Liver (tissue), 9 donors: ENCODE data around the gene ASXL2. TPM values are rescaled to one million over a fixed set of nuclear protein-coding genes. Genes with fewer than 3 reads are reported as not detected.

Experiments used
- DNase-seq: peaks from one replicate; pipeline ENCODE4 v3.0.0-alpha.2; 2017; ENCODE audit warnings: low spot score
- H3K27ac ChIP-seq, 2 donors: one replicate each; pipeline ENCODE4 v1.7.0; 2013; ENCODE audit warnings: inconsistent platforms in 2 of 2, low read length in 2 of 2, control low read depth in 1 of 2, low read depth in 1 of 2, mild to moderate bottlenecking in 1 of 2
- H3K27me3 ChIP-seq, 4 donors: one replicate each; pipeline versions ENCODE4 v1.6.1 to v1.7.0; 2013; ENCODE audit warnings: low read length in 3 of 4, inconsistent platforms in 1 of 4, mild to moderate bottlenecking in 1 of 4, moderate library complexity in 1 of 4; ENCODE audit not compliant: control insufficient read depth in 4 of 4, insufficient read depth in 4 of 4
- H3K36me3 ChIP-seq, 4 donors: one replicate each; pipeline versions ENCODE4 v1.6.1 to v1.7.0; 2013; ENCODE audit warnings: low read length in 3 of 4, mild to moderate bottlenecking in 3 of 4, low read depth in 1 of 4, moderate library complexity in 1 of 4; ENCODE audit not compliant: control insufficient read depth in 4 of 4, insufficient read depth in 3 of 4
- H3K4me1 ChIP-seq, 4 donors: one replicate each; pipeline versions ENCODE4 v1.6.1 to v1.7.0; 2013; ENCODE audit warnings: low read length in 3 of 4, mild to moderate bottlenecking in 3 of 4, moderate library complexity in 1 of 4; ENCODE audit not compliant: control insufficient read depth in 4 of 4, insufficient read depth in 4 of 4
- H3K4me3 ChIP-seq, 3 donors: one replicate each; pipeline versions ENCODE4 v1.6.1 to v1.7.0; 2013; ENCODE audit warnings: low read length in 3 of 3, control low read depth in 1 of 3, low read depth in 1 of 3, mild to moderate bottlenecking in 1 of 3
- H3K9ac ChIP-seq, 2 donors: one replicate each; pipeline ENCODE4 v1.7.0; 2013; ENCODE audit warnings: low read length in 2 of 2, mild to moderate bottlenecking in 2 of 2, moderate library complexity in 2 of 2, control low read depth in 1 of 2, low read depth in 1 of 2
- H3K9me3 ChIP-seq, 4 donors: one replicate each; pipeline versions ENCODE4 v1.6.1 to v1.7.0; 2013; ENCODE audit warnings: low read length in 3 of 4; ENCODE audit not compliant: control insufficient read depth in 4 of 4
- HNF4A ChIP-seq, 2 donors: conservative IDR thresholded peaks; 2 replicates each; pipeline ENCODE4 v1.6.1; 2016; ENCODE audit warnings: antibody characterized with exemption in 2 of 2, mild to moderate bottlenecking in 2 of 2
- JUND ChIP-seq, 2 donors: IDR thresholded peaks; 2 replicates each; pipeline ENCODE4 v1.6.1; 2016; ENCODE audit warnings: antibody characterized with exemption in 2 of 2
- MAX ChIP-seq: IDR thresholded peaks from 2 replicates; pipeline ENCODE4 v1.6.1; 2016; ENCODE audit warnings: antibody characterized with exemption
- RXRA ChIP-seq, 2 donors: IDR thresholded peaks; 2 replicates each; pipeline ENCODE4 v1.6.1; 2017 to 2018; ENCODE audit warnings: antibody characterized with exemption in 2 of 2, mild to moderate bottlenecking in 1 of 2
- TAF1 ChIP-seq: conservative IDR thresholded peaks from 2 replicates; pipeline ENCODE4 v1.6.1; 2016; ENCODE audit warnings: antibody characterized with exemption, mild to moderate bottlenecking
- YY1 ChIP-seq: IDR thresholded peaks from 2 replicates; pipeline ENCODE4 v1.6.1; 2016; ENCODE audit warnings: antibody characterized with exemption, mild to moderate bottlenecking
- ZBTB33 ChIP-seq: IDR thresholded peaks from 2 replicates; pipeline ENCODE4 v1.6.1; 2016; ENCODE audit warnings: antibody characterized with exemption
- WGBS: extraction: QIAGEN DNeasy Blood & Tissue Kit; methylation state at CpG from one replicate; pipeline ENCODE4 v1.1.7; 2013; 5-methylcytosine and 5-hydroxymethylcytosine counted together
- polyA plus RNA-seq, 2 donors: library from polyadenylated mRNA; stranded (reverse) in 1 of 2; unstranded in 1 of 2; fragments of 200-250 nt in 1 of 2; fragments of >200 nt in 1 of 2; fragmentation: Nextera tagmentation in 1 of 2; extraction: Ambion mirVana in 1 of 2; gene quantifications; one replicate each; pipeline versions ENCODE4 v1.2.1 to v1.2.3, GENCODE V29; 2013 to 2015
- total RNA-seq, 2 donors: library from RNA; depleted of rRNA; stranded (reverse); fragments of >200 nt; gene quantifications; one replicate each; pipeline ENCODE4 v1.2.3, GENCODE V29; 2014
- TF ChIP-seq, protein P1 (sequence below): fragments of 150-350 bp; IDR thresholded peaks from 2 replicates; pipeline ENCODE4 v1.5.1; 2017; ENCODE audit warnings: improper control_type of control experiment, low read depth, low read length; ENCODE audit not compliant: missing input control
- donor health status: healthy.
- donor health status: healthy.
- donor health status: healthy.
- donor health status: healthy.
- donor health status: healthy.

The ASXL2 gene
- total and polyA plus RNA-seq, 4 donors, result 2.4 to 7.3 (median 4.4) TPM

- no peak for TF ChIP-seq ZBTB33
- TF ChIP-seq TAF1, result no peak
These were observed 54.1 kb downstream of the ASXL2 start (continued) for GRCh38 chr2:25824216-25824615.

- WGBS, result 27% methylated on average over 30 of the region's 30 CpGs
- Histone ChIP-seq H3K4me1 (peaks cover 4 to 54% (median 36%) of the 10 kb centered on the region in 4 donors), H3K36me3 (no peaks in the 10 kb centered on the region), H3K9me3 (no peaks in the 10 kb centered on the region), H3K27ac (peak overlapping the region; percentile 56 to 69), H3K9ac (peak overlapping the region; percentile 30 to 38), H3K4me3 (peak overlapping the region; percentile 43 to 67 (median 61)), H3K27me3 (no peaks in the 10 kb centered on the region)
- DNase-seq, result peak; percentile 71
- TF ChIP-seq YY1 (peak; percentile 89), HNF4A (conservative IDR thresholded peaks at IDR 0.05) (peak in 1 of 2 donors; percentile 15), MAX (no peak), ZBTB33 (peak; percentile 26), RXRA (IDR thresholded peaks at IDR 0.05) (peak in 1 of 2 donors; percentile 23), TAF1 (no peak)
These were observed 55.8 kb downstream of the ASXL2 start for GRCh38 chr2:25822190-25823117.

GRCh38 chr2:25821225-25822056, 56.8 kb downstream of the ASXL2 start:
- Histone ChIP-seq H3K4me3 (peak overlapping the region in 1 of 3 donors; percentile 61), H3K9ac (peak overlapping the region in 1 of 2 donors; percentile 27), H3K27me3 (no peaks in the 10 kb centered on the region), H3K27ac (peak overlapping the region; percentile 2 to 69), H3K4me1 (peaks cover 6 to 54% (median 36%) of the 10 kb centered on the region in 4 donors), H3K9me3 (no peaks in the 10 kb centered on the region), H3K36me3 (no peaks in the 10 kb centered on the region)
- DNase-seq, result no peak
- TF ChIP-seq, protein P1, sequence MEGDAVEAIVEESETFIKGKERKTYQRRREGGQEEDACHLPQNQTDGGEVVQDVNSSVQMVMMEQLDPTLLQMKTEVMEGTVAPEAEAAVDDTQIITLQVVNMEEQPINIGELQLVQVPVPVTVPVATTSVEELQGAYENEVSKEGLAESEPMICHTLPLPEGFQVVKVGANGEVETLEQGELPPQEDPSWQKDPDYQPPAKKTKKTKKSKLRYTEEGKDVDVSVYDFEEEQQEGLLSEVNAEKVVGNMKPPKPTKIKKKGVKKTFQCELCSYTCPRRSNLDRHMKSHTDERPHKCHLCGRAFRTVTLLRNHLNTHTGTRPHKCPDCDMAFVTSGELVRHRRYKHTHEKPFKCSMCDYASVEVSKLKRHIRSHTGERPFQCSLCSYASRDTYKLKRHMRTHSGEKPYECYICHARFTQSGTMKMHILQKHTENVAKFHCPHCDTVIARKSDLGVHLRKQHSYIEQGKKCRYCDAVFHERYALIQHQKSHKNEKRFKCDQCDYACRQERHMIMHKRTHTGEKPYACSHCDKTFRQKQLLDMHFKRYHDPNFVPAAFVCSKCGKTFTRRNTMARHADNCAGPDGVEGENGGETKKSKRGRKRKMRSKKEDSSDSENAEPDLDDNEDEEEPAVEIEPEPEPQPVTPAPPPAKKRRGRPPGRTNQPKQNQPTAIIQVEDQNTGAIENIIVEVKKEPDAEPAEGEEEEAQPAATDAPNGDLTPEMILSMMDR, result no peak
- no peak for TF ChIP-seq JUND (IDR thresholded peaks at IDR 0.05)
- 80% methylated on average over 9 of the region's 9 CpGs for WGBS
